ENCODE data around the gene SUFU. TPM values are rescaled to one million over a fixed set of nuclear protein-coding genes. Genes with fewer than 3 reads are reported as not detected.

Gene SUFU
- total and polyA plus RNA-seq, 2 of the 13 experiments (the other 11 are each of a cell fraction or from before 2014, with no cell fraction given) = 2.9 to 5.5 TPM

- no peak for TF ChIP-seq TFE3 (CRISPR knock-in tag; IDR thresholded peaks at IDR 0.05)
These were observed 179.2 kb downstream of the SUFU start (continued) for GRCh38 chr10:102682981-102683380.

Small RNA genes within 50 kb of the gene (small RNA-seq; reads per million reads assigned to genes)
- 0 reads per million in 3 experiments for gene RNU6-43P (ENCODE audit: insufficient read depth in 2 of 3, insufficient read length in 3 of 3, low read depth in 2 of 3, low replicate concordance in 1 of 3)

Other genes with a start within 250 kb of the SUFU start
- gene NFKB2, start 108.3 kb upstream of the SUFU start, total RNA-seq (2016; rRNA removed; fragmentation: Illumina TruSeq; extraction: Trizol) = 7.7 and 8.2 TPM in 2 replicates
- 12.5 and 15.5 TPM in 2 replicates for gene NFKB2, start 108.3 kb upstream of the SUFU start, polyA plus RNA-seq (2011; rRNA removed)
- gene PSD, start 85.2 kb upstream of the SUFU start, total RNA-seq (2016; rRNA removed; fragmentation: Illumina TruSeq; extraction: Trizol) = 0.11 and 0.35 TPM in 2 replicates
- gene PSD, start 85.2 kb upstream of the SUFU start, polyA plus RNA-seq (2011; rRNA removed) = 0.58 and 0.59 TPM in 2 replicates
- 8.3 and 8.6 TPM in 2 replicates for gene FBXL15, start 83.1 kb upstream of the SUFU start, total RNA-seq (2016; rRNA removed; fragmentation: Illumina TruSeq; extraction: Trizol)
- 4.3 and 6.4 TPM in 2 replicates for gene FBXL15, start 83.1 kb upstream of the SUFU start, polyA plus RNA-seq (2011; rRNA removed)
- 13.0 and 13.1 TPM in 2 replicates for gene CUEDC2, start 71.4 kb upstream of the SUFU start, total RNA-seq (2016; rRNA removed; fragmentation: Illumina TruSeq; extraction: Trizol)
- 18.4 and 19.3 TPM in 2 replicates for gene CUEDC2, start 71.4 kb upstream of the SUFU start, polyA plus RNA-seq (2011; rRNA removed)
- 0.07 TPM in 1 of 2 replicates, not detected in the other for gene C10orf95, start 52.4 kb upstream of the SUFU start, total RNA-seq (2016; rRNA removed; fragmentation: Illumina TruSeq; extraction: Trizol)
- gene C10orf95, start 52.4 kb upstream of the SUFU start, polyA plus RNA-seq (2011; rRNA removed) = 0.05 TPM in 2 replicates
- gene ACTR1A, start 1.3 kb upstream of the SUFU start, total RNA-seq (2016; rRNA removed; fragmentation: Illumina TruSeq; extraction: Trizol) = 62.8 and 69.4 TPM in 2 replicates
- 59.6 and 75.9 TPM in 2 replicates for gene ACTR1A, start 1.3 kb upstream of the SUFU start, polyA plus RNA-seq (2011; rRNA removed)
- gene TRIM8, start 140.5 kb downstream of the SUFU start, total RNA-seq (2016; rRNA removed; fragmentation: Illumina TruSeq; extraction: Trizol) = 38.9 and 39.8 TPM in 2 replicates
- gene TRIM8, start 140.5 kb downstream of the SUFU start, polyA plus RNA-seq (2011; rRNA removed) = 66.5 and 84.1 TPM in 2 replicates
- 6.6 and 10.0 TPM in 2 replicates for gene ARL3, start 210.4 kb downstream of the SUFU start, total RNA-seq (2016; rRNA removed; fragmentation: Illumina TruSeq; extraction: Trizol)
- gene ARL3, start 210.4 kb downstream of the SUFU start, polyA plus RNA-seq (2011; rRNA removed) = 3.9 and 5.2 TPM in 2 replicates
- 20.6 and 21.1 TPM in 2 replicates for gene SFXN2, start 210.7 kb downstream of the SUFU start, total RNA-seq (2016; rRNA removed; fragmentation: Illumina TruSeq; extraction: Trizol)
- 12.8 and 13.2 TPM in 2 replicates for gene SFXN2, start 210.7 kb downstream of the SUFU start, polyA plus RNA-seq (2011; rRNA removed)
- gene WBP1L, start 240.0 kb downstream of the SUFU start, total RNA-seq (2016; rRNA removed; fragmentation: Illumina TruSeq; extraction: Trizol) = 8.3 and 11.6 TPM in 2 replicates
- gene WBP1L, start 240.0 kb downstream of the SUFU start, polyA plus RNA-seq (2011; rRNA removed) = 12.3 and 14.9 TPM in 2 replicates

Data from HepG2 (cell line).